Measurements from ENCODE around the gene CELF1.

GRCh38 chr11:47550288-47551047 is 2.5 kb downstream of the CELF1 start:
- no peak for TF ChIP-seq CTCF (IDR thresholded peaks at IDR 0.05; ENCODE audit: insufficient read depth, low read length, poor library complexity, severe bottlenecking)
- no peak for TF ChIP-seq EZH2phosphoT487 (conservative IDR thresholded peaks at IDR 0.05; ENCODE audit: low read length)
